ENCODE data around the gene RNASE11.
A peak's percentile ranks its signal among the peaks of the same experiment; 100 is the strongest.
"Not testable (repeated sequence)": the region's sequence is repeated elsewhere in the genome, so short reads cannot be mapped to it uniquely, and the experiment has no call there.

Gene RNASE11

GRCh38 chr14:20587489-20588154 is at the start of gene RNASE11:
RNASE11 (minus strand) TSS chr14:20588001.
- no peak for DNase-seq

- peak; percentile 87 for DNase-seq
These were observed 45.3 kb upstream of the RNASE11 start for GRCh38 chr14:20632831-20633691.

GRCh38 chr14:20632448-20632830 is 44.6 kb upstream of the RNASE11 start:
- peak; percentile 77 for DNase-seq

GRCh38 chr14:20631880-20632389 is 44.1 kb upstream of the RNASE11 start:
- DNase-seq = peak; percentile 66

GRCh38 chr14:20631023-20631879 is 43.5 kb upstream of the RNASE11 start:
- DNase-seq = peak; percentile 86

- peak; percentile 83 for DNase-seq
These were observed 42.7 kb upstream of the RNASE11 start for GRCh38 chr14:20630340-20631022.

- no peak for DNase-seq
These were observed 40.5 kb upstream of the RNASE11 start for GRCh38 chr14:20628063-20628854.

GRCh38 chr14:20627346-20628027 is 39.7 kb upstream of the RNASE11 start:
- DNase-seq = no peak

GRCh38 chr14:20626274-20626673 is 38.5 kb upstream of the RNASE11 start:
- DNase-seq = no peak

GRCh38 chr14:20624495-20625070 is 36.8 kb upstream of the RNASE11 start:
- peak; percentile 76 for DNase-seq

- no peak for DNase-seq
These were observed 36.0 kb upstream of the RNASE11 start for GRCh38 chr14:20623798-20624197.

GRCh38 chr14:20622816-20623291 is 35.1 kb upstream of the RNASE11 start:
- no peak for DNase-seq

GRCh38 chr14:20620798-20621478 is 33.1 kb upstream of the RNASE11 start:
- no peak for DNase-seq

GRCh38 chr14:20619688-20620087 is 31.9 kb upstream of the RNASE11 start:
- DNase-seq = not testable (repeated sequence)

- no peak for DNase-seq
These were observed 30.5 kb upstream of the RNASE11 start for GRCh38 chr14:20618271-20618749.

GRCh38 chr14:20617138-20618003 is 29.6 kb upstream of the RNASE11 start:
- no peak for DNase-seq

GRCh38 chr14:20615996-20616395 is 28.2 kb upstream of the RNASE11 start:
- no peak for DNase-seq

- peak; percentile 63 for DNase-seq
These were observed 26.4 kb upstream of the RNASE11 start for GRCh38 chr14:20614038-20614840.
